SU-DHL-6 (cell line): ENCODE results near the gene KLRB1.

Experiments
- EZH2phosphoT487 ChIP-seq: fragments of 200-600 bp; sonication (generic), shearing (Covaris generic); conservative IDR thresholded peaks from 2 replicates; pipeline ENCODE4 v1.6.1; 2018; ENCODE audit warnings: mild to moderate bottlenecking, antibody characterized with exemption, low read length, moderate library complexity, mixed read lengths
- TF ChIP-seq, protein P1 (sequence below): fragments of 200-600 bp; sonication (generic); IDR thresholded peaks from one replicate; pipeline ENCODE4 v1.5.1; 2017; ENCODE audit warnings: antibody characterized with exemption, mild to moderate bottlenecking, low read length, moderate library complexity; ENCODE audit not compliant: insufficient read depth, poor library complexity, severe bottlenecking

DNA sequence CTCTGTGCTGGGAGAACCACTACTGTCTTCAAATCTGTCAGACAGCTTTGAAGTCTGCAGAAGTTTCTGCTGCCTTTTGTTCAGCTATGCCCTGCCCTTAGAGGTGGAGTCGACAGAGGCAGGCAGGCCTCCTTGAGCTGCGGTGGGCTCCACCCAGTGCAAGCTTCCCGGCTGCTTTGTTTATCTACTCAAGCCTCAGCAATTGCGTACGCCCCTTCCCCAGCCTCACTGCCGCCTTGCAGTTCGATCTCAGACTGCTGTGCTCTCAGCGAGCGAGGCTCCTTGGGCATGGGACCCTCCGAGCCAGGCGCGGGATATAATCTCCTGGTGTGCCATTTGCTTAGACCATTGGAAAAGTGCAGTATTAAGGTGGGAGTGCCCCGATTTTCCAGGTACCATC lies 25.1 kb upstream of the KLRB1 start:
- TF ChIP-seq, protein P1, sequence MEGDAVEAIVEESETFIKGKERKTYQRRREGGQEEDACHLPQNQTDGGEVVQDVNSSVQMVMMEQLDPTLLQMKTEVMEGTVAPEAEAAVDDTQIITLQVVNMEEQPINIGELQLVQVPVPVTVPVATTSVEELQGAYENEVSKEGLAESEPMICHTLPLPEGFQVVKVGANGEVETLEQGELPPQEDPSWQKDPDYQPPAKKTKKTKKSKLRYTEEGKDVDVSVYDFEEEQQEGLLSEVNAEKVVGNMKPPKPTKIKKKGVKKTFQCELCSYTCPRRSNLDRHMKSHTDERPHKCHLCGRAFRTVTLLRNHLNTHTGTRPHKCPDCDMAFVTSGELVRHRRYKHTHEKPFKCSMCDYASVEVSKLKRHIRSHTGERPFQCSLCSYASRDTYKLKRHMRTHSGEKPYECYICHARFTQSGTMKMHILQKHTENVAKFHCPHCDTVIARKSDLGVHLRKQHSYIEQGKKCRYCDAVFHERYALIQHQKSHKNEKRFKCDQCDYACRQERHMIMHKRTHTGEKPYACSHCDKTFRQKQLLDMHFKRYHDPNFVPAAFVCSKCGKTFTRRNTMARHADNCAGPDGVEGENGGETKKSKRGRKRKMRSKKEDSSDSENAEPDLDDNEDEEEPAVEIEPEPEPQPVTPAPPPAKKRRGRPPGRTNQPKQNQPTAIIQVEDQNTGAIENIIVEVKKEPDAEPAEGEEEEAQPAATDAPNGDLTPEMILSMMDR = no peak
- no peak for TF ChIP-seq EZH2phosphoT487
